ENCODE results near the gene DPY19L1.
A peak's percentile ranks its signal among the peaks of the same experiment; 100 is the strongest.

DPY19L1 gene

DNA sequence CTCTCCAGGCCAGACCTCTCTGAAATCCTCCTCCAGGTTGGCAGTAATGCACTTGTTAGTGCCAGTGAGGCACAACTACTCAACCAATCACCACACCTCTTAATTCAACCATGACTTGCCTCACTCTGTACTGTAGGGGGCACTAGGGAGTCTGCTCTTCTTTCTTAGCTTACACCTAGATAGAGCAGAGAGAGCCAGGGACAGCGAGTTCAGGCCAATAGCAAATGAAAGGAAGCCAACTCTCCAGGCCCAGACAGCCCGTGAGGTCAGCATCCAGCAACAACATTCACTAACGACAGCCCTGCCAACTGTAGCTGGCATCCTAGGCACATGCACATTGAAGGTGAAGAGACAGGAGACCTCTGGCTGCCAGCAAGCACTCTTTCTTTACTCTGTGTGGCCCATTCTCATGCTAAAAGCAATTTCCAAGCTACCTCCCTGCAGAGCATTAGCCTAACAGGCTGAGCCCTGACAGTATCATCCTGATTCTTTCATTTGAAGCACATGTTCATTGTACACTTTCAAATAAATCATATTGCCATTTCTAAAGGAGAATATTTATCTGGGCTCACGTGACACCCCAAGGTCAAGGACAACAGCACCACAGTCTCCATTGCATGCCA lies 136.3 kb downstream of the DPY19L1 start:
- peak; percentile 48; the same call in 2 of the 3 replicates for ATAC-seq
- no peak for TF ChIP-seq ZFP30 (CRISPR knock-in tag; IDR thresholded peaks at IDR 0.05)
- TF ChIP-seq CSDC2 (CRISPR knock-in tag; IDR thresholded peaks at IDR 0.05), result no peak
- TF ChIP-seq ARNTL (CRISPR knock-in tag; IDR thresholded peaks at IDR 0.05; ENCODE audit: borderline replicate concordance, low read depth), result no peak
- TF ChIP-seq ZNF565 (CRISPR knock-in tag; conservative IDR thresholded peaks at IDR 0.05; ENCODE audit: low read depth), result no peak
- TF ChIP-seq, protein P1, sequence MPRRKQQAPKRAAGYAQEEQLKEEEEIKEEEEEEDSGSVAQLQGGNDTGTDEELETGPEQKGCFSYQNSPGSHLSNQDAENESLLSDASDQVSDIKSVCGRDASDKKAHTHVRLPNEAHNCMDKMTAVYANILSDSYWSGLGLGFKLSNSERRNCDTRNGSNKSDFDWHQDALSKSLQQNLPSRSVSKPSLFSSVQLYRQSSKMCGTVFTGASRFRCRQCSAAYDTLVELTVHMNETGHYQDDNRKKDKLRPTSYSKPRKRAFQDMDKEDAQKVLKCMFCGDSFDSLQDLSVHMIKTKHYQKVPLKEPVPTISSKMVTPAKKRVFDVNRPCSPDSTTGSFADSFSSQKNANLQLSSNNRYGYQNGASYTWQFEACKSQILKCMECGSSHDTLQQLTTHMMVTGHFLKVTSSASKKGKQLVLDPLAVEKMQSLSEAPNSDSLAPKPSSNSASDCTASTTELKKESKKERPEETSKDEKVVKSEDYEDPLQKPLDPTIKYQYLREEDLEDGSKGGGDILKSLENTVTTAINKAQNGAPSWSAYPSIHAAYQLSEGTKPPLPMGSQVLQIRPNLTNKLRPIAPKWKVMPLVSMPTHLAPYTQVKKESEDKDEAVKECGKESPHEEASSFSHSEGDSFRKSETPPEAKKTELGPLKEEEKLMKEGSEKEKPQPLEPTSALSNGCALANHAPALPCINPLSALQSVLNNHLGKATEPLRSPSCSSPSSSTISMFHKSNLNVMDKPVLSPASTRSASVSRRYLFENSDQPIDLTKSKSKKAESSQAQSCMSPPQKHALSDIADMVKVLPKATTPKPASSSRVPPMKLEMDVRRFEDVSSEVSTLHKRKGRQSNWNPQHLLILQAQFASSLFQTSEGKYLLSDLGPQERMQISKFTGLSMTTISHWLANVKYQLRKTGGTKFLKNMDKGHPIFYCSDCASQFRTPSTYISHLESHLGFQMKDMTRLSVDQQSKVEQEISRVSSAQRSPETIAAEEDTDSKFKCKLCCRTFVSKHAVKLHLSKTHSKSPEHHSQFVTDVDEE (CRISPR knock-in tag; IDR thresholded peaks at IDR 0.05), result no peak
- TF ChIP-seq SNAI2 (CRISPR knock-in tag; IDR thresholded peaks at IDR 0.05), result no peak
- no peak for TF ChIP-seq PPARA (CRISPR knock-in tag; IDR thresholded peaks at IDR 0.05; ENCODE audit: borderline replicate concordance)
- TF ChIP-seq BACH2 (CRISPR knock-in tag; IDR thresholded peaks at IDR 0.05; ENCODE audit: borderline replicate concordance), result no peak
- TF ChIP-seq ISL1 (CRISPR knock-in tag; IDR thresholded peaks at IDR 0.05), result no peak
- TF ChIP-seq, protein P2, sequence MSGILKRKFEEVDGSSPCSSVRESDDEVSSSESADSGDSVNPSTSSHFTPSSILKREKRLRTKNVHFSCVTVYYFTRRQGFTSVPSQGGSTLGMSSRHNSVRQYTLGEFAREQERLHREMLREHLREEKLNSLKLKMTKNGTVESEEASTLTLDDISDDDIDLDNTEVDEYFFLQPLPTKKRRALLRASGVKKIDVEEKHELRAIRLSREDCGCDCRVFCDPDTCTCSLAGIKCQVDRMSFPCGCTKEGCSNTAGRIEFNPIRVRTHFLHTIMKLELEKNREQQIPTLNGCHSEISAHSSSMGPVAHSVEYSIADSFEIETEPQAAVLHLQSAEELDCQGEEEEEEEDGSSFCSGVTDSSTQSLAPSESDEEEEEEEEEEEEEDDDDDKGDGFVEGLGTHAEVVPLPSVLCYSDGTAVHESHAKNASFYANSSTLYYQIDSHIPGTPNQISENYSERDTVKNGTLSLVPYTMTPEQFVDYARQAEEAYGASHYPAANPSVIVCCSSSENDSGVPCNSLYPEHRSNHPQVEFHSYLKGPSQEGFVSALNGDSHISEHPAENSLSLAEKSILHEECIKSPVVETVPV (CRISPR knock-in tag; IDR thresholded peaks at IDR 0.05), result no peak
- no peak for TF ChIP-seq ESRRG (CRISPR knock-in tag; IDR thresholded peaks at IDR 0.05)
- TF ChIP-seq ZFP3 (CRISPR knock-in tag; IDR thresholded peaks at IDR 0.05), result no peak
- TF ChIP-seq OSR1 (CRISPR knock-in tag; IDR thresholded peaks at IDR 0.05), result no peak
- TF ChIP-seq, protein P3, sequence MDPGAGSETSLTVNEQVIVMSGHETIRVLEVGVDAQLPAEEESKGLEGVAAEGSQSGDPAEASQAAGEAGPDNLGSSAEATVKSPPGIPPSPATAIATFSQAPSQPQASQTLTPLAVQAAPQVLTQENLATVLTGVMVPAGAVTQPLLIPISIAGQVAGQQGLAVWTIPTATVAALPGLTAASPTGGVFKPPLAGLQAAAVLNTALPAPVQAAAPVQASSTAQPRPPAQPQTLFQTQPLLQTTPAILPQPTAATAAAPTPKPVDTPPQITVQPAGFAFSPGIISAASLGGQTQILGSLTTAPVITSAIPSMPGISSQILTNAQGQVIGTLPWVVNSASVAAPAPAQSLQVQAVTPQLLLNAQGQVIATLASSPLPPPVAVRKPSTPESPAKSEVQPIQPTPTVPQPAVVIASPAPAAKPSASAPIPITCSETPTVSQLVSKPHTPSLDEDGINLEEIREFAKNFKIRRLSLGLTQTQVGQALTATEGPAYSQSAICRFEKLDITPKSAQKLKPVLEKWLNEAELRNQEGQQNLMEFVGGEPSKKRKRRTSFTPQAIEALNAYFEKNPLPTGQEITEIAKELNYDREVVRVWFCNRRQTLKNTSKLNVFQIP (CRISPR knock-in tag; IDR thresholded peaks at IDR 0.05; ENCODE audit: borderline replicate concordance, low read depth), result no peak
- no peak for TF ChIP-seq GLIS3 (CRISPR knock-in tag; IDR thresholded peaks at IDR 0.05)
- TF ChIP-seq TCF4 (CRISPR knock-in tag; IDR thresholded peaks at IDR 0.05; ENCODE audit: borderline replicate concordance), result no peak

DNA sequence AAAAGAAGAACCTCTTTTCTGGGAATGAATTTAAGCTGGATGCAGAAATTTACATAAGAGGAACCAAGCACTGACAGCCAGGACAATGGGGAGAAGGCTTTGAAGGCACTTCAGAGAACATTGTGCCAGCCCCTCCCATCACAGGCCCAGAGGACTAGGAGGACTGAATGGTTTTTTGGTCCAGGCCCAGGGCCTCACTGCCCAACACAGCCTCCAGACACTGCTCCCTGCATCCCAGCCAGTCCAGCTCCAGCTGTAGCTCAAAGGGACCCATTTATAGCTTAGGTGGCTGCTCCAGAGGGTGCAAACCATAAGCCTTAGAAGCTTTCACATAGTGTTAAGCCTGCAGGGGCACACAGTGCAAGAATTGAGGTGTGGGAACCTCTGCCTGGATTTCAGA lies 142.1 kb downstream of the DPY19L1 start:
- no peak for ATAC-seq
- TF ChIP-seq, protein P3 (CRISPR knock-in tag; IDR thresholded peaks at IDR 0.05; ENCODE audit: borderline replicate concordance, low read depth), result no peak
- TF ChIP-seq PPARA (CRISPR knock-in tag; IDR thresholded peaks at IDR 0.05; ENCODE audit: borderline replicate concordance) (no peak), GLIS3 (CRISPR knock-in tag; IDR thresholded peaks at IDR 0.05) (no peak), ZFP30 (CRISPR knock-in tag; IDR thresholded peaks at IDR 0.05) (no peak), ZNF70 (CRISPR knock-in tag; IDR thresholded peaks at IDR 0.05) (no peak), ZFP3 (CRISPR knock-in tag; IDR thresholded peaks at IDR 0.05) (no peak), ARNTL (CRISPR knock-in tag; IDR thresholded peaks at IDR 0.05; ENCODE audit: borderline replicate concordance, low read depth) (no peak), SNAI2 (CRISPR knock-in tag; IDR thresholded peaks at IDR 0.05) (no peak), OSR1 (CRISPR knock-in tag; IDR thresholded peaks at IDR 0.05) (no peak), CSDC2 (CRISPR knock-in tag; IDR thresholded peaks at IDR 0.05) (no peak)
- TF ChIP-seq, protein P1 (CRISPR knock-in tag; IDR thresholded peaks at IDR 0.05), result no peak
- TF ChIP-seq, protein P4, sequence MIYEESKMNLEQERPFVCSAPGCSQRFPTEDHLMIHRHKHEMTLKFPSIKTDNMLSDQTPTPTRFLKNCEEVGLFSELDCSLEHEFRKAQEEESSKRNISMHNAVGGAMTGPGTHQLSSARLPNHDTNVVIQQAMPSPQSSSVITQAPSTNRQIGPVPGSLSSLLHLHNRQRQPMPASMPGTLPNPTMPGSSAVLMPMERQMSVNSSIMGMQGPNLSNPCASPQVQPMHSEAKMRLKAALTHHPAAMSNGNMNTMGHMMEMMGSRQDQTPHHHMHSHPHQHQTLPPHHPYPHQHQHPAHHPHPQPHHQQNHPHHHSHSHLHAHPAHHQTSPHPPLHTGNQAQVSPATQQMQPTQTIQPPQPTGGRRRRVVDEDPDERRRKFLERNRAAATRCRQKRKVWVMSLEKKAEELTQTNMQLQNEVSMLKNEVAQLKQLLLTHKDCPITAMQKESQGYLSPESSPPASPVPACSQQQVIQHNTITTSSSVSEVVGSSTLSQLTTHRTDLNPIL (CRISPR knock-in tag; IDR thresholded peaks at IDR 0.05; ENCODE audit: low read depth), result no peak

All from SK-N-SH treated with all-trans-retinoic acid at 6 μM for 48 hours (cell line).